ENCODE data around the gene LRRC71. TPM values are rescaled to one million over a fixed set of nuclear protein-coding genes. Genes with fewer than 3 reads are reported as not detected.

LRRC71 gene
- total and polyA plus RNA-seq, 3 donors from 2014 or later: 17.5 to 49.2 (median 23.1) TPM

DNA sequence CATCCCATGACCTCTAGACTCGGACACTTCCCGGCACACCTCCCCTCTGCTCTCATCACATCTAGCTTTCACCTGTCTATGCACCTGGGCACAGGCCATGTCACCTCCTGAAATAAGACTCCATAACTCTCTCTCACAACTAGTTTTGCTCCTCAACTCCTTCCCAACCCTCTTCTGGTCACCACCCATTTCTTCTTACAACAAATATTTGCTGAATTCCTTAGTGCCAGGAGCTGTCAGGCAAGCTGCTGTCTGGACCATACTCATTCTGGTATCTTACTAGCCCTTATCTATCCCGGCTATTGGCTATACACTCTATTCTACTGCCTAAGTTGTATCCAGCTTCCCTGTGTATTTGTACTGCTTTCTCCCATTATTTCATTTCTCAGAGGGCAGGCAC lies 49.1 kb downstream of the LRRC71 start:
- no peaks in the 10 kb centered on the region for H3K36me3 ChIP-seq (ENCODE audit: low read depth, missing control alignments)
- no peaks in the 10 kb centered on the region for H3K9me3 ChIP-seq
- 89% methylated on average over 3 of the region's 3 CpGs for WGBS, 2 donors
- intact Hi-C loops (cut with DNase I; ENCODE audit: low total_unique reads): no loop called here
- no peak overlapping the region for H3K27ac ChIP-seq
- H3K4me3 ChIP-seq: no peak overlapping the region
- no peaks in the 10 kb centered on the region for H3K4me1 ChIP-seq
- DNase-seq: no peak
- H3K27me3 ChIP-seq: no peaks in the 10 kb centered on the region
- TF ChIP-seq, protein P1, sequence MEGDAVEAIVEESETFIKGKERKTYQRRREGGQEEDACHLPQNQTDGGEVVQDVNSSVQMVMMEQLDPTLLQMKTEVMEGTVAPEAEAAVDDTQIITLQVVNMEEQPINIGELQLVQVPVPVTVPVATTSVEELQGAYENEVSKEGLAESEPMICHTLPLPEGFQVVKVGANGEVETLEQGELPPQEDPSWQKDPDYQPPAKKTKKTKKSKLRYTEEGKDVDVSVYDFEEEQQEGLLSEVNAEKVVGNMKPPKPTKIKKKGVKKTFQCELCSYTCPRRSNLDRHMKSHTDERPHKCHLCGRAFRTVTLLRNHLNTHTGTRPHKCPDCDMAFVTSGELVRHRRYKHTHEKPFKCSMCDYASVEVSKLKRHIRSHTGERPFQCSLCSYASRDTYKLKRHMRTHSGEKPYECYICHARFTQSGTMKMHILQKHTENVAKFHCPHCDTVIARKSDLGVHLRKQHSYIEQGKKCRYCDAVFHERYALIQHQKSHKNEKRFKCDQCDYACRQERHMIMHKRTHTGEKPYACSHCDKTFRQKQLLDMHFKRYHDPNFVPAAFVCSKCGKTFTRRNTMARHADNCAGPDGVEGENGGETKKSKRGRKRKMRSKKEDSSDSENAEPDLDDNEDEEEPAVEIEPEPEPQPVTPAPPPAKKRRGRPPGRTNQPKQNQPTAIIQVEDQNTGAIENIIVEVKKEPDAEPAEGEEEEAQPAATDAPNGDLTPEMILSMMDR (IDR thresholded peaks at IDR 0.05): no peak
- no peak for TF ChIP-seq POLR2A (IDR thresholded peaks at IDR 0.05)

DNA sequence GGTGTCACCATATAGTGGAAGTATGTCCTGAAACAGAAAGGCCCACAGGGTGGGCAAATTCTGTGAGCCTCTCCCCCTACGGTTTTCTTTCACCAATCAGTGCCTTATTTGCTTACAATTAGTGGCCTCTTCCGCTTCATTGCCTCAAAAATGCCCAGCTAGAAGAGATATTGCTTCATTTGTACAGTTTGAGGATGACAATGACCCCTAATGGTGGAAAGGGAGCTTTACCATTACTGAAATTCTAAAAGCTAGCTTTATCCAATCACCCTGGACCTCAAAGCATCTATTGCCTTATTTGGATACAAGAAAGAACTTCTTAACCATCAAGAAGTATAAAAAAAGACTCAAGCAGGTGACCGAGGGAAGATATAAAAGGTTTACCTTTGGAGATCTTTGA lies 49.6 kb downstream of the LRRC71 start:
- Histone ChIP-seq H3K36me3 (ENCODE audit: low read depth, missing control alignments) (no peaks in the 10 kb centered on the region), H3K27me3 (no peaks in the 10 kb centered on the region), H3K27ac (no peak overlapping the region), H3K4me1 (no peaks in the 10 kb centered on the region), H3K4me3 (no peak overlapping the region), H3K9me3 (no peaks in the 10 kb centered on the region)
- intact Hi-C loops (cut with DNase I; ENCODE audit: low total_unique reads): no loop called here
- TF ChIP-seq, protein P1 (IDR thresholded peaks at IDR 0.05): no peak
- TF ChIP-seq POLR2A (IDR thresholded peaks at IDR 0.05): no peak
- no peak for DNase-seq
- 88 to 92% methylated on average over 3 of the region's 3 CpGs for WGBS, 2 donors

DNA sequence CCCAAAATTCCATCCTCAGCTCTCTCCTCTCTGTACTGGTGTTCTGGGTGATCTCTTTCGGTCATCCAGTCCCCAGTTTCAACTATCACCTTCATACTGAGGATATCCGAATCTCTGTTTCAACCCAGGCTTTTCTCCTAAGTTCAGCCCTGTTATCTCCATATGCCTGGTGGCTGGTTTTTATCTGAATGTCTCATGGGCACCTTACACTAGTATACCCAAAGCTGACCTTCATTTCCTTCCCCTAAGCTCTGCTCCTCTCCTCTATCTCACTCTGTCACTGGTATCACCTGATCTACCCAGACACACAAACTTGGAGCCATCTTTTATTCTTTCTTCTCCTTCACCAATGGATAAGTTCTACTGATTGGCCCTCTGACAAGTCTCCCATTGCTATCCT lies 53.0 kb downstream of the LRRC71 start:
- H3K4me3 ChIP-seq: no peak overlapping the region
- no peaks in the 10 kb centered on the region for H3K27me3 ChIP-seq
- 92 to 95% methylated on average over 2 of the region's 2 CpGs for WGBS, 2 donors
- no peak for DNase-seq
- no peak overlapping the region for H3K27ac ChIP-seq
- H3K4me1 ChIP-seq: no peaks in the 10 kb centered on the region
- TF ChIP-seq, protein P1 (IDR thresholded peaks at IDR 0.05): no peak
- no peak for TF ChIP-seq POLR2A (IDR thresholded peaks at IDR 0.05)
- no peaks in the 10 kb centered on the region for H3K9me3 ChIP-seq
- H3K36me3 ChIP-seq (ENCODE audit: low read depth, missing control alignments): no peaks in the 10 kb centered on the region
- intact Hi-C loops (cut with DNase I; ENCODE audit: low total_unique reads): no loop called here

DNA sequence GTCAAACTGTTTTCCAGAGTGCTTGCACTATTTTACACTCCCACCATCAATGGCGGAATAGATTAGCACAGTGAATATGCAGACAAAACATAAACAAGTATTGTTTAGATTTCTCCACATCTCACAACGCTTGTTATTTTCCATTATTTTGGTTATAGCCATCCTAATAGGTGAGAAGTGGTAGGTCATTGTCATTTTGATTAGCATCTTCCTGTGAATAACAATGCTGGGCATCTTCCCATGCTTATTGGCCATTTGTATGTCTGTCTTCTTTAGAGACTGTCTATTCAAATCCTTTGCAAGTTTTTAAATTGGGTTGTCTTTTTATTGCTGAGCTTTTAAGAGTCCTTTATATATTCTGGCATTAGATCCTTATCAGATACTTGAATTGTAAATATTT lies 54.7 kb downstream of the LRRC71 start:
- no peak for TF ChIP-seq POLR2A (IDR thresholded peaks at IDR 0.05)
- TF ChIP-seq, protein P1 (IDR thresholded peaks at IDR 0.05): no peak
- no peak for DNase-seq
- Histone ChIP-seq H3K4me1 (no peaks in the 10 kb centered on the region), H3K4me3 (no peak overlapping the region), H3K27ac (no peak overlapping the region), H3K9me3 (no peaks in the 10 kb centered on the region), H3K36me3 (ENCODE audit: low read depth, missing control alignments) (no peaks in the 10 kb centered on the region), H3K27me3 (no peaks in the 10 kb centered on the region)
- WGBS, 2 donors: 69 to 77% methylated on average over 2 of the region's 2 CpGs
- intact Hi-C loops (cut with DNase I; ENCODE audit: low total_unique reads): no loop called here

DNA sequence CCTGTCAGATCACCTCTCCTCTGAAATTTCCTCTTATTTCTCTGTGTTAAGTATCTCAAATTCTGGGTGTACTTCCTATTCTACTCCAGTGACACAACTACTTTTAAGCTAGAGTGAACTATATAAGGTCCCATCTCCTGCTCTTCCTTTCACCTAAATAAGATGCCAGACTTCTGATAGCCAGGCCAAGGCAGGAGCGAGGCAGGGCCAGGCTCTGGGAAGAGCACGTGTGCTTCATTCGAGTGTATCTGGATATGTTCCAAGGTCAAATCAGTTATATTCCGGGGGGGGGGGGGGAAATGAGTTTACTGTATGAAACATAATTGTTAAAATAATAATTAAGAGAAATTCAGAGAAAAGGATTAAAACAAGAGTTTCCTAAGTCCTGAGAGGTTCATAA lies 60.1 kb downstream of the LRRC71 start:
- Histone ChIP-seq H3K4me3 (no peak overlapping the region), H3K9me3 (no peaks in the 10 kb centered on the region), H3K4me1 (no peaks in the 10 kb centered on the region), H3K27me3 (no peaks in the 10 kb centered on the region), H3K36me3 (ENCODE audit: low read depth, missing control alignments) (no peaks in the 10 kb centered on the region), H3K27ac (no peak overlapping the region)
- TF ChIP-seq, protein P1 (IDR thresholded peaks at IDR 0.05): no peak
- TF ChIP-seq POLR2A (IDR thresholded peaks at IDR 0.05): no peak
- 31 to 50% methylated on average over 4 of the region's 4 CpGs for WGBS, 2 donors
- no peak for DNase-seq
- intact Hi-C loops (cut with DNase I; ENCODE audit: low total_unique reads): no loop called here

Data from testis (tissue), 3 donors.